Stimulated activated naive CD4-positive, alpha-beta T cell (primary cell): Measurements from ENCODE around the gene RNF215.
"Not testable (repeated sequence)": the region's sequence is repeated elsewhere in the genome, so short reads cannot be mapped to it uniquely, and the experiment has no call there.

ENCODE experiments used
- DNase-seq, 6 experiments: peaks; one replicate each; lab custom pipeline; 2025; lab: John Stamatoyannopoulos, UW

RNF215 gene

GRCh38 chr22:30361916-30362650 lies 25.1 kb downstream of the RNF215 start:
- no peak for DNase-seq

GRCh38 chr22:30358541-30358940 lies 28.7 kb downstream of the RNF215 start:
- DNase-seq: no peak

- no peak for DNase-seq
Observed at GRCh38 chr22:30357650-30358215, 29.5 kb downstream of the RNF215 start.

GRCh38 chr22:30357236-30357570 lies 30.0 kb downstream of the RNF215 start:
- DNase-seq: peak in 5 of 6 experiments; percentile 42 to 66 (median 52)

GRCh38 chr22:30356449-30357235 lies 30.6 kb downstream of the RNF215 start, which contains the start of the genes CCDC157 and SF3A1:
Gene CCDC157 (plus strand): TSS chr22:30357007. CDS start chr22:30366001, 8,994 bp downstream.
Gene SF3A1 (minus strand): TSS chr22:30356894. CDS start chr22:30356792, 102 bp downstream.
- peak; percentile 74 to 88 (median 82) for DNase-seq

- no peak for DNase-seq
Observed at GRCh38 chr22:30354644-30355043, 32.6 kb downstream of the RNF215 start.

GRCh38 chr22:30351226-30351625 lies 36.0 kb downstream of the RNF215 start:
- DNase-seq: no peak

- no peak for DNase-seq
Observed at GRCh38 chr22:30348809-30349208, 38.4 kb downstream of the RNF215 start.

GRCh38 chr22:30348404-30348803 lies 38.8 kb downstream of the RNF215 start:
- DNase-seq: no peak

- no peak for DNase-seq
Observed at GRCh38 chr22:30347255-30347892, 39.8 kb downstream of the RNF215 start.

GRCh38 chr22:30344447-30345200 lies 42.6 kb downstream of the RNF215 start:
- DNase-seq: no peak

- no peak for DNase-seq
Observed at GRCh38 chr22:30340911-30341685, 46.1 kb downstream of the RNF215 start.

GRCh38 chr22:30338802-30339201 lies 48.4 kb downstream of the RNF215 start:
- no peak for DNase-seq

- DNase-seq: not testable (repeated sequence)
Observed at GRCh38 chr22:30338341-30338740, 48.9 kb downstream of the RNF215 start.

- DNase-seq: no peak
Observed at GRCh38 chr22:30337461-30337778, 49.8 kb downstream of the RNF215 start.

GRCh38 chr22:30336752-30337460 lies 50.3 kb downstream of the RNF215 start:
- DNase-seq: no peak

GRCh38 chr22:30335236-30335635 lies 52.0 kb downstream of the RNF215 start:
- DNase-seq: no peak

GRCh38 chr22:30334646-30335045 lies 52.6 kb downstream of the RNF215 start:
- no peak for DNase-seq

- no peak for DNase-seq
Observed at GRCh38 chr22:30333707-30334087, 53.5 kb downstream of the RNF215 start.

- no peak for DNase-seq
Observed at GRCh38 chr22:30332994-30333706, 54.1 kb downstream of the RNF215 start.
